Left lung (tissue), 10 donors: Measurements from ENCODE around the gene CD7. TPM values are rescaled to one million over a fixed set of nuclear protein-coding genes. Genes with fewer than 3 reads are reported as not detected.

Source experiments
- ATAC-seq: fragments of 200-7000 bp; cut with Tn5 transposase; one replicate; pipeline ENCODE4 v1.9.1; 2020; ENCODE audit warnings: moderate library complexity
- DNase-seq, 4 donors: peaks; one replicate each; pipeline ENCODE4 v3.0.0-alpha.2; 2013 to 2020
- H3K27ac ChIP-seq, 2 donors: fragments of 200-600 bp; sonication (generic) in 1 of 2; one replicate each; pipeline versions ENCODE4 v1.5.0 to v1.8.0; 2020 to 2021
- H3K27me3 ChIP-seq, 2 donors: fragments of 200-600 bp; sonication (generic) in 1 of 2; one replicate each; pipeline versions ENCODE4 v1.5.0 to v1.8.0; 2020 to 2021
- H3K36me3 ChIP-seq, 2 donors: fragments of 200-600 bp; sonication (generic) in 1 of 2; one replicate each; pipeline versions ENCODE4 v1.5.0 to v1.8.0; 2020 to 2021
- H3K4me1 ChIP-seq, 2 donors: fragments of 200-600 bp; one replicate each; pipeline ENCODE4 v1.8.0; 2021
- H3K4me3 ChIP-seq, 2 donors: fragments of 200-600 bp; sonication (generic) in 1 of 2; one replicate each; pipeline versions ENCODE4 v1.5.0 to v1.8.0; 2020 to 2021; ENCODE audit warnings: mild to moderate bottlenecking in 1 of 2
- H3K9me3 ChIP-seq, 2 donors: fragments of 200-600 bp; sonication (generic) in 1 of 2; one replicate each; pipeline versions ENCODE4 v1.5.0 to v1.8.0; 2020 to 2021
- CTCF ChIP-seq, 2 donors: fragments of 200-600 bp; sonication (generic) in 1 of 2; IDR thresholded peaks; one replicate each; pipeline versions ENCODE4 v1.5.0 to v1.8.0; 2021; ENCODE audit warnings: antibody characterized with exemption in 2 of 2
- intact Hi-C, 2 donors: fragments of 100-400 bp; cut with DNase I; formaldehyde crosslinking; loops; one replicate each; pipeline versions ENCODE4 v1.11.2 to v1.14.2; 2022
- polyA plus RNA-seq, 6 donors: library from polyadenylated mRNA; unstranded; fragments of 120-200 nt; gene quantifications; one replicate each; pipeline ENCODE4 v1.2.1, GENCODE V29; 2013; ENCODE audit not compliant: insufficient read length in 6 of 6
- total RNA-seq, 2 donors: library from RNA; stranded (reverse); fragmentation: NEBNext Ultra II Directional; extraction: Animal tissue kit (Norgen Biotek cat#: 25700); gene quantifications; one replicate each; pipeline ENCODE4 v1.2.1, GENCODE V29; 2021
- donor health status: DM: no; HTN: yes; CAD: no.
- donor health status: DM: no; HTN: no; CAD: no.

CD7 gene
- total and polyA plus RNA-seq, 8 donors: 1.1 to 6.6 (median 1.7) TPM

- DNase-seq (peak in 1 of 4 donors; percentile 19), ATAC-seq (no peak)
- no peak overlapping the region for H3K4me3 ChIP-seq
- peak overlapping the region; percentile 37 to 70 for H3K27ac ChIP-seq
- TF ChIP-seq CTCF (IDR thresholded peaks at IDR 0.05): no peak
- H3K9me3 ChIP-seq: no peaks in the 10 kb centered on the region
- H3K36me3 ChIP-seq: no peaks in the 10 kb centered on the region
- H3K27me3 ChIP-seq: no peaks in the 10 kb centered on the region
- H3K4me1 ChIP-seq: peaks cover 0 to 52% of the 10 kb centered on the region in 2 donors
- intact Hi-C loops: no loop called here
These were observed 30.2 kb downstream of the CD7 start for GRCh38 chr17:82287013-82287867.

DNA sequence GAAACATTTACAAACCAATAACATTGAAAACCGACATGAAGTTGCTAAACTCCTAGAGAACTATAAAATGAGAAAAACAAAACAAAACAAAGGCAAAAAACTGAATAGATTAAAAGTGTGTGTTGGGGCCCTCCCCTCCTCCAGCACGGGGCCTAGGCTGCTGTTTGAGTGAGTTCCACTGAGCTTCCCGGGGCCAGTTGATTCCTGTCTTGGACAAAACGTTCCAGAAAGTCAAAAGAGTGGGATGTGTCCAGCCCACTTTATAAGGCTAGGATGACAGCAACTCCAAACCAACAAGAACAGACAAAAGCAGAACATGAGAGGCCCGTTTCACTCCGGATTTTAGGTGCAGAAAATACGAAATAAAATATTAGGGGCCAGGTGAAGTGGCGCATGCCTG lies 32.3 kb downstream of the CD7 start:
- ATAC-seq (no peak), DNase-seq (no peak)
- intact Hi-C loops: no loop called here
- H3K9me3 ChIP-seq: no peaks in the 10 kb centered on the region
- H3K36me3 ChIP-seq: no peaks in the 10 kb centered on the region
- peaks cover 0 to 52% of the 10 kb centered on the region in 2 donors for H3K4me1 ChIP-seq
- TF ChIP-seq CTCF (IDR thresholded peaks at IDR 0.05): no peak
- no peak overlapping the region for H3K4me3 ChIP-seq
- H3K27ac ChIP-seq: no peak overlapping the region
- no peaks in the 10 kb centered on the region for H3K27me3 ChIP-seq

GRCh38 chr17:82283208-82283749 lies 34.1 kb downstream of the CD7 start:
- no peaks in the 10 kb centered on the region for H3K9me3 ChIP-seq
- no peaks in the 10 kb centered on the region for H3K36me3 ChIP-seq
- no peak overlapping the region for H3K27ac ChIP-seq
- ATAC-seq (no peak), DNase-seq (peak in 1 of 4 donors; percentile 65)
- H3K4me3 ChIP-seq: no peak overlapping the region
- no peaks in the 10 kb centered on the region for H3K27me3 ChIP-seq
- peaks cover 0 to 49% of the 10 kb centered on the region in 2 donors for H3K4me1 ChIP-seq
- no peak for TF ChIP-seq CTCF (IDR thresholded peaks at IDR 0.05)
- intact Hi-C loops: no loop called here

- Histone ChIP-seq H3K36me3 (no peaks in the 10 kb centered on the region), H3K9me3 (no peaks in the 10 kb centered on the region), H3K27ac (no peak overlapping the region), H3K4me3 (no peak overlapping the region), H3K4me1 (peaks cover 0 to 43% of the 10 kb centered on the region in 2 donors), H3K27me3 (no peaks in the 10 kb centered on the region)
- no peak for TF ChIP-seq CTCF (IDR thresholded peaks at IDR 0.05)
- DNase-seq (peak in 1 of 4 donors; percentile 49), ATAC-seq (no peak)
- intact Hi-C loops: no loop called here
These were observed 34.9 kb downstream of the CD7 start for GRCh38 chr17:82282239-82283207.
